GM19452 (cell line): ENCODE results near the gene FBXO15.

Experiments used
- ATAC-seq: cut with Tn5 transposase; IDR thresholded peaks from one replicate; pipeline ENCODE4 v1.9.1; 2021; ENCODE audit not compliant: unreplicated experiment

The FBXO15 gene

DNA sequence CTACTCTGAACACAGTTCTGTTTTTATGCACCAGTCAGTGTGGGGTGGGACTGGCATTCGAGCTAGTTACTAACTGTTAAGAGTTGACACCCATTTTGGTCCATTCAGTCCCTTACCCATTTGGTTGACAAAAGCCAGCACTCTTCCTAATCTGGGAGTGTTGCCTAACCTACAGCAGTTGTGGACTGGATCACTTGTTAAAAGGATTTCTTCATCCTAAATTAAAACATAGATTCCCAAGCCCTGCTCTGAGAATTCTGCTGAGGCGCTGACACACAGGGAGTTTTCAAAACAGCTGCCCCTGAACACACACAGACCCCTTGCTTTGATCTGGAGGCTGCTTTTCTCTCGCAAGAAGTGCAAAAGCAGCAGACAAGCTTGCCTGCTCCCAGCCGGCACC, 7.1 kb upstream of the FBXO15 start:
- ATAC-seq: no peak

DNA sequence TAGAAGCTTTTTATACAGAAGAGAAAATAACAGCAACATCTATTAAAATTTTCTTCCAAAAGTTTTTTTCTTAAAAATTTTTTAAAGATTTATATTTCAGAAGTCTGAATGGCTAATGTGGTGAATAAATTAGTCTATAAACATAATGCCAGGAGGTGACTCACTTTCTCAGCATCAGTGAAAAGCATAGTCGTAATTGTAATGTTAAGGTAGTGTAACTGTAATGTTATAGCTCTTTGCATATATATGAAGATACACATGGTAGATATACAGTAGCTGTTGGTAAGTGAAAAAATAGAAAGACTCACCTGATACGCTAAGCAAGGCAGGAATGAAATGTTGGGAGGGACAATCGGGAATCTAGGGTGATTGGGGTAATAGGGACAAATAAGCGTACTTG, 6.2 kb upstream of the FBXO15 start:
- no peak for ATAC-seq

DNA sequence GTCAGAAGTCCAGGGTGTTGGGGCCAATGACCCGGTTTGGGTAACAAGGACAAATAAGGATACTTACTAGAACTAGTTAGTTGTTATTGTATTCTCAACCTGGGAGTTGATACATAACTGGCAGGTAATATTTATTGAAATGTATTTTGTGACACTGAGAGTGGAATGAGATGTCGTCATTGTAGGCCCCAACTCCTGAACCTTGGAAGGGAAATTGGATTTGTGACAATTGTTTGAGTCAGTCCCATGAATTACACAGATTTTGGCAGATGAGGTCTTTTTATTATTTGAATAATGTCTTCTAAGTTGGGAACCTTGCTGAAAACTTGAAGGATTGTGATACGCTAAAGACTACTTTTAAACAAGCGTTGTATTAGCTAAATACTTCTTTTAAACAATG, 5.7 kb upstream of the FBXO15 start:
- ATAC-seq: no peak

DNA sequence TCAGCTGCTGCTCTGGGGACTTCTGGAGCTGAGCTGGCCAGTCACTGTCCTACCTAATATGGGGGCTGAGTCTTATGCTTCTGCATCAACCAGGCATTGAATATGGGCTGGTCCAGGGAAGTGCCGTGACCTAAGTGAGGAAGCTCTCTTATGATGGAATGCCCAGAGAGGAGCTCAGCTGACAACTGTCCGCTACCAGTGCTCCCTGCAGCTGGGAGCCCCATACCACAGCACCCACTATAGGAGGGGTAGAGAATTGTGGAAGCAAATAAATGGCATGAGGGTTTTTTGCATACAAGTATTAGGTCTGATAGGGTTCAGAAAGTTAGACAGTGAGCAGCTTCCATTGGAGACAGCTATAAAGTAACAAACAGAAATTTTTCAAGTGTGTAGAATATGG, 5.2 kb upstream of the FBXO15 start:
- no peak for ATAC-seq

DNA sequence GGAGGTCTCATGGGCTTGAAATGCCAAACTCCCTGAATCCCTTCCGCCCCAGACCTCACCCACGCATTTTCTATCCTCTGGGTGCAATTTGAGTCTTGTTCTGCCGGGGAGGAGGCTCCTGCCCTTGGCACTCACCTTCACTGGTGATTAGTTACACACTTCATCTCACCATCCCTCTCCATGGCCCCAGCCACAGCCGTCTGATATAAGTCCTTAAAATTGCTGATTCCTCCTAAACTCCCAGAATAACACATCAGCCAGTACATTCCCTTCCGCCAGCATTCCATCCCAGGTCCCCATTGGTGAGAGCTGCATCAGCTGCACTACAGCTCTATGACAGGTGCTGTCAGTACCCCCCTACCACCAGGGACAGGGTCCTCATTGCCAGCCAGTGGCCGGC, 4.6 kb upstream of the FBXO15 start:
- ATAC-seq: no peak

DNA sequence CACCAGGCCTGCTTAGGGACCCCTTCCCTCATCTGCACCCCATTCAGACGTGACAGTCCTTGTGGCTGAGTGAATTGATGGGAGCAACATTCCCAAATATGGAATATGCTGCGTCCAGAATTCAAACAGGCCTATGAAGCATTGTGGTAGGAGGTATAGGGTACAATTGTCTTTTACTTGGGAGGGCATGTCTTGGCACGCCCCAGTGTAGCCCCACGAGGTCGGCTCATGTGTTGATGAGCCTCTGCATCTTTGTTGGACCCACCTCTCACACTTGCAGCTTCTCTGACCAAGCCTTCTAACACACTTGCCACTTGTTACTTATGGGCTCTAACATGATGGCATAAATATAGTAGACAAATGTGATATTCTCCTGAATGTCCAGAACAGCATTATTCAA, 2.2 kb upstream of the FBXO15 start:
- no peak for ATAC-seq

DNA sequence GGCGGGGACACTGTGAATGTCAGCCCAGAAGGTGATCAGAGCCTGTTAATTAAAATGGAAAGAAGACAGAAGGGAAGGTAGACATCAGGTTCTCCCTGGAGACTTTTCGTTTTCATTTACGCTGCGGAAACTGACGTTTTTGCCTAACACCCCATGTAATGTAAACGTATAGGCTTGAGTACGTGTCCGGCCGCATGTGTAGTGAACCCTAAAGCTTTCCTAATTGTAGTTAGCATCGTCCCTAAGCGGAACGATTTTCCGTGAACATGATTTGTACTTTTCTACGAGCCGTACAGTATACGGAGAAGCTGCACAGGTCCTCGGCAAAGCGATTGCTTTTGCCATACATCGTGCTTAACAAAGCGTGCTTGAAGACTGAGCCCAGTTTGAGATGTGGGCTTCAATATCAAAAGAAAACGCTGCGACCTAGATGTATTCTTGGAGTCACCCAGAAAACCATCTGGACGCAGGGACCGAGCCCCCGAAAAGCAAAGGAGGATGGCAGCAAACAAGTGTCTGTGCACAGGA, 973 bp upstream of the FBXO15 start:
- peak; percentile 22 for ATAC-seq

DNA sequence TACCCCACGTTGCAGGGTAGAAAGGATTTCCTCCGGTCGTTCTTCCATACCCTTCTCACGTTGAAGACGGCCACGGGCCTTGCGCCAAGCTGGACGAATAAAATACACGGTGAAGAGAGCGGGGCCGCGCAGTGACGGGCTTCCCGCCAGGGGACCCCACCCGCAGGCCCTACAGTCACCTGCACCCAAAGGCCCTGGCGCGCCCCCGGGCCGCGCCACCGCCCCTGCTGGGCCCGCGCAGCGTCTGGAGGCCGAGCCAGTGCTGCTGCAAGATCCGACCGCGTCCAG, 199 bp downstream of the FBXO15 start:
- ATAC-seq: no peak

DNA sequence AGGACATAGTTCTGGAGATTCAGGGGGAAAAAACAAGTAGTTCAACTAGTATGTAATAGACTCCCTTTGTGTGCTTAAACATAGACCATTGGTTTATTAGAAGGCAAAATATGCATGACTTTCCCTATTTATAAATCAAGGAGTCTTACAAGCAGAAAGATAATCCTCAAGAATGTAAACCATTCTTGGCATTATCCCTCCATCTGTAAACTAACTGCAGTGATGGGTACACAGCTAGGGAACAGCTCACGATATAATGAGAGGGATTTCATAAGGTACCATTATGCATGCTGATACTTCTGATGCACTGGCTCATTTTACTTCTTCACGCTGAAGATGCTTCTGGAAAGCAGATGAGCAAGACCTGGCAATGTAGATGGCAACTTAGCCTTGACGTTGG, 878 bp downstream of the FBXO15 start:
- ATAC-seq: no peak

DNA sequence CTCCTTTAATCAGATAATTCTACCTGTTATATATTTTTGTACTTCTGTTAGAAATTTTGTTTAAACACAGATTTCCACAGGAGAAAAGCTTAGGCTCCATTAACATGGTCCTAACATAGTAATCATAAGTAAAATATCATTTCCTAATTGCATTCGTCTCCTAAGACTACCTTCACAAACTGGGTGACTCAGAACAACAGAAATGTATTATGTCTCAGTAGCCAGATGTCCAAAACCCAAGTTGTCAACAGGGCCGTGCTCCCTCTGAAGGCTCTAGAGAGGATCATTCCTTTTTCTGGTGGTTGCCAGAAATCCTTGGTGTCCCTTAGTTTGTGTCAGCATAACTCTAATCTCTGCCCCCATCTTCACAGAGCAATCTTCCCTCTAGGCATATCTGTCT, 5.4 kb downstream of the FBXO15 start:
- ATAC-seq: no peak

DNA sequence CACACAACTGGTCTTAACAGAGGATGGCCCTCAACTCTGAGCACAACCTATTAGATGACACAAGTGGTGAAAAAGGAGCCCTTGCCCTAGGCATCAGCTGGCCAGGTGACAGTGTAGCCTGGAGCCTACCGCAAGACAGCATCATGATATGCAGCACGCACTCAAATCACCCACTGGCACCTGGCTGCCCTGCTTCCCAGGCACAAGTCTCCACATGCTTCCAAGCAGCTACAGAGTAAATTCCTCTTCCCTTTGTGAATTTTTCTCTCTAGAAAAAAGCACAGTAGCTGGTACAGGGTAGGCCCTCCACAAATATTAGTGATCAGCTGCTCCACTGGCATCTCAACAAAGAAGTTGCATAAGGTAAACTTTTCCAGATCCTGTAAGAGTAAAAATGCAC, 6.0 kb downstream of the FBXO15 start:
- no peak for ATAC-seq

DNA sequence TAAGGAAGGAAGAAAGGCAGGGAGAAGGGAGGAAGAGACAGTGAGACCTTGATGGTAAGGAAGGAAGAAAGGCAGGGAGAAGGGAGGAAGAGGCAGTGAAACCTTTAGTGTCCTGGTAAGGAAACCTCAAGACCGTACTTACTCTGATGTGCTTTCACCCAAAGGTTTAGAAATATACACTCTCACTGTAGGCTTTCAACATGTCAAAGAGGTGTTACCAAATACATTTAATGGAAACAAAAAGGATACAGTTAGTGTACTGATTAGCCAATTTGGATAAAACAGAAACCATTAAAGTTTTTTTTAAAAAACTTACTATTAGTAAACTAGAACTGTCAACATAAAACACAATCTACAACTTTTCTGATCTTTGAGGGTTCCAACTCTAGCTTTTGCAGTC, 7.1 kb downstream of the FBXO15 start:
- ATAC-seq: no peak

DNA sequence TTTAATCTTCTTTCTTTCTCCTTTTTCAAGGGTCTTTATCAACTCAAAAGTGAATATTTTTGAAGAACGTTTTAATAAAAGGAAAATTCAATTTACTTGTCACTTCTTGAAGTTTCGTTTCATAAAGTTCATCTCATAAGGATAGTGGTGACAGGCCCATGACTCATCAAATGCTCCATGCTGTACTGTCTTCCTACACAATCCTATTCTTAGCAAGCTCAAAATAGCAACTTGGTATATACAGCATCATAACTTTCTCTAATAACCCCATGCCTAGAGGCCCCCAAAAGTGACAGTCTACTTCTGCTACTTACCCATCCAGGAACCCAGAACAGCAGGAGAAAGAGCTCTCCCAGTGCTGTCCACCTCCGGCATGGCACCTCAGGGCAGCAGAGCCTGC, 7.7 kb downstream of the FBXO15 start:
- peak; percentile 55 for ATAC-seq

DNA sequence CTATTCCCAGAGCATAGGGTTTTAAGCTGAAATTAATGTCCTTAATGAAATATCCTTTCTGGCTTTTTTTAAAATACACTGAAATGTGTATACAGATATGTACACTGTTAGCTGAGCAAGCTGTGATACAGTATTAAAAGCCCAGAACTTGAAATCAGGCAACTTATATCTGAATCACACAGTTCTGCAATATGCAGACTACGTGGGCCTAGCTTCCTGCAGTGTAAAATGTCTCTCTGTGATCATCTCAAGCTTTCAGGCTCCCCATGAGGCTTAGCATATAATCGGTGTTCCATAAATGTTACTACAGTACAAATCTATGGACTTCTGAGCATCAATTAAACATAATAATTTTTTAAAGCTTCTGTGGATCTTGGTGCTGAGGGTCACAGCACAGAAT, 8.2 kb downstream of the FBXO15 start:
- ATAC-seq: no peak

DNA sequence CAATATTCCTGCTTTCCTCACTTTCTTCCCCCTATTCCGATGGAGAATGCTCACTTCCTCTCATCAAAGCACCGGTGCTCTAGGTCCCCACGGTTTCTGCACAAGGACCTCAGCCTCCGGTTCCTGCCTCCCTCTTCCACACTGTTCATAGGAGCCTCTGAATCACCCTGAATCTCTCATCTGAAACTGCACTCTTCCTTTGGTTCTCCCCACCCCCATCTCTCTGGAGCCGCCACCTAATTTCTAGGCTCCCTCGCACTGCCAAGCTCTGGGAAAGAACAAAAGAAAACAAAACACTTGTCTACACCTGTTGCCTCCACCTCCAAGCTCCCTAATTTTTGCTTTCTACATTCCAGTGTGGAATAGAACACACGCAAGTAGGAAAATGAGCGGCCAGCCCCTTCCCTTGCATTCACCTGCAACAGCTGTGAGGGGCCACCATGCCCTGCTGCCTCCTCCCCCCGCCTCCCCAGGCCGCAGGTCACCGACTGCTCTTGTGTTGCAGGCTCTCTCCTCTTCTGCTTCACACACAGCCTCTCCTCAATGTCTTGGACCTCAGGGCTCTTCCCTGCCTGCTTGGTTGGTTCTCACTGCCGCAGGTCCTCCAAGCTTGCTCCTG, 9.6 kb downstream of the FBXO15 start:
- ATAC-seq: no peak

DNA sequence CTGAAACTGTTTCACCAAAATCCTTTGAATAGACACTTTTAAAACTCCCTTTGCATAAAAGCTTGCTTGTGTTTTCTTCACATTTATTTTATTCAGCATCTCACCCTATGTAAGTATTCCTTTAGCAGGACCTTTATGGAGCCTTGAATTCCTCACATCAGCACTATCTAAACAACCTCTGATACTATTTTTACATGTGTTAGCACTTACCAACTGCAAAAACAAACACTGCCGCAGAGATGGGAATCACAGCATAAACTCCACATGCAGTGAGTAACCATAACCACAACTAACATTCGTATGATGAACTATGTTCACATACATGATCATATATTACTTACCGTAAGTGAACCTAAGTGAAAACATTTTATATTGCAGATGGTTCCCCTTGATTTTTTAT, 15.4 kb downstream of the FBXO15 start:
- no peak for ATAC-seq

DNA sequence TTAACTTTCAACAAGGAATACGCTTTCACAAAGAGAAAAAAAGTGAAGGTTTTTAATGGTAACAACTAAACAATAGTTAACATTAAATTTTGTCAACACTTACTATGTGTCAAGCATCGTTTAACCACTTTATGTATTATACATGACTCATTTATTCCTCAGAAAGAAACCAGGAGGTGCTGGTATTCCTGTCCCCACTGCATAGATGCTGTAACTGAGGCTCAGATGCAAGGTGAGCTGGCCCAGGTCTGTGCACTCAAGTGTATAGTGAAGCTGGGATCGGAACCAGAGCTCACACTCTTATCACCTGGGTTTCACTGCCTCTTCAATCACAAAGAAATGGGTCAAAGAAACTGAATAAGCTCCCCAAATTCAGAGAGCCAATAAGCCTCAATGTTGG, 16.5 kb downstream of the FBXO15 start:
- no peak for ATAC-seq

DNA sequence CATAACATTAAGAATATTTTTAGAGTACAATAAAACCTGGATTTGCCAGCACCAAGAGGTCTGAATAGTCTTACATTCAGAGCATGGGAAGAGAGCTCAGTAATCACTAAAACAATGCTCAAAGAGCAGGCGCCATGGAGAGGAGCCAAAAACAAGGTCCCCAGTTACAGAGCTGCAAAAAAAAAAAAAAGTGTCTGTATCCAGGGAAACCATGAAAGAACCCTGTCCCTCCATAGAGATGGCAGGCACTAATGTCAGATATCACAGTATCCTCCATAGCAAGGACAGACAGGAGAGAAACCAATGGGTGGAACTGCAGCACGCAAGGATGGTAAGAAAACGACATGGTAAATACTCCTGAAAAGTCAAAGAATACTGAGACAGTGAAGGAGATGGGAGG, 19.5 kb downstream of the FBXO15 start:
- ATAC-seq: no peak

DNA sequence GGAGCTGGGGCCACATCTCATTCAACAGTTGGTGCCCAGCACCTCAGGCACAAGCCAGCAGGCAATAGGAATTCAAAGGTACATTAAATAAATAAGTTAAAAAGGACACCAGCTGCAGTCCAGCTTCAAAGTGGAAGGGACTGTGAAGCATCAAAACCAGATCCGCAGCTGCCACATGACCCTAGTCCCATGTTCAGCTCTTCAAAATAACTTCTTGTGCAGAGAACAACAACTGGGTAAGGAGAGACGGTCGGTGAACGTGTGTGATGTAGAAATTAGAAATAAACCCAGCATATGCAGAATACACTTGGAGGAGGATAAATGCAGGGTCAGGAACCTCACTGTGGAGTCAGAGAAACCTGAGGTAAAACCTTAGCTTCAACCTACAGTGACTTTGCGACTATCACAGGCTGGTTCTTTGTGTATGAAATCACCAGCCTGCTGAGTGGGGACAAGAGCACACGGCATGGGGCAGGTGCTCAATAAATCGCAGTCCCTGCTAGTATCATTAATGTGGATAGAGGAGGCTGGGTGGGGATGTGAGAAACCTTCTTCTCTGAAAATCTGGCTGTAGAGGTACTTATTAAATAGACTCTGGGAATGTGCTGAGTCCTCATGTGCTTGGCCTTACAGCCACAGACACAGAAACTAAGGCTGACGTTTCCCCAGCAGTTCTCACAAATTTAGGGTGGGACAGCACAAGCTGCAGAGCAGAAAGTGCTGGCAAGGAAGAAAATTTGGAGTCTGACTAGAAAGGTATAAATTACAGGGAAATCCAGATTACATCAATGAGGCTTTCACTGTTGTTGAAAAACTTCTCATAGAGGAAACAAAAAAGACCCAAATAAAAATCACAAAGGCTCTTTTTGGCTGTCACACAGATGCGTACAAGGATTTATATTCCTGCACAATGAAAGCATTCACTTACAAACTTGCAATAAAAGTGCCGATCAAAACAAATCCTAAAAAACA, 20.7 kb downstream of the FBXO15 start:
- ATAC-seq: no peak

DNA sequence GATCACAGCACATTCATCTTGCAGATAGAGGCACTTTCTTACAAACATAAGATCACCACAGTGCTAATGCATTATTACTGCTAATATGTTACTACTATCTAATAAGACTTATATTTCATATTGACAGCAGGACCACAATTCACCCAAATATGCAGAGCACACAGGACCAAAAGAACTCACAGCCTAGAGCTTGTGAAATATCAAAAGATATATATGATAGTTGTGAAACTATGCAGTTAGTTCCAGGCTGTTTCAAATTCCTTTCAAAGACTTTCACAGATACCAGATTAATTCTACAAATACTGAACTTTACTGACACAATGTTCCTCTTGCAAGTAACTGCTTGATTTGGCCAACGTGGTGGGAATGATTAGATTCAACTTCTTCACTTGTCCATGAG, 23.0 kb downstream of the FBXO15 start:
- no peak for ATAC-seq

DNA sequence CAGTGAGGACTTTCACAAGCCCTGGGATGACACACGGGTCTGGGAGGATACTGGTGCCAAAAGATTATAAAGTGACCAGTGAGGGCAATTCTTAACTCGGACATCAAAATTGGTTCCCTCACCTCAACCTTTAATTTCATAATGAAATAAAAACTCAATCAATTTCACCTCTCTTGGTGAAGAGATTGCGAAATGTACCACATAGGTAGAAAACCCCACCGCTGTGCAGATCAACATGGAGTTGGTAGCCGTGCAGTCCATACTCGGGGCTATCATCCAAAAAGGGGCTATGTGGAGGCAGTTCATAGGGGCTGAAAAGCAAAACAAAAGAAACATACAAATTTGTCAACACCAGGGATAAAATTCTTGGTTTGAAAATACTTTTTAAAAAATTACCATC, 24.4 kb downstream of the FBXO15 start:
- no peak for ATAC-seq
